ENCODE results near the gene METTL21C. TPM values are rescaled to one million over a fixed set of nuclear protein-coding genes. Genes with fewer than 3 reads are reported as not detected.

Gene METTL21C
- polyA plus RNA-seq, 1 donor (not counting 4 experiments of a cell fraction or from before 2014, with no cell fraction given): not detected

DNA sequence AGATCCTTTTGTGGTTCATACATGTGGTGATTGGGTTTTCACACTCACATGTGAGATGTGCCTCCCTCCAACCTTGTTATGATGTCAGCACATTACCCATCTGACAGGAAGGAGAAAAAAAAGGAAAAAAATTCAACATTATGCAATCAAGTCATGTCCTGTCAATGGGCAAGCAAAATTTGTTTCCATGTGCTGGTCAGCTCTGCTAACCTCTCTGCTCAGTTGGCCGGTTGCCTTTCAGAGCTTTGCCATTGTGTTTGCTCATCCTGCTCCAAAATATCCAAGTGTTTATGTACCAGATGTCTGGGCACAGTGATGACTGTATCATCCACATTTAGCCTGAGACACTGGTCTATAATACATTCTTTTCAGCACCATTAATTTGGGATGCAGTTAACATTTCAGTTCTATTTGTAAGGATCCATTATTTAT is 27.0 kb upstream of the METTL21C start:
- Histone ChIP-seq H2AFZ (ENCODE audit: control insufficient read depth, low read length) (no peak overlapping the region), H3K4me3 (ENCODE audit: control insufficient read depth in 2 of 3, extremely low read depth in 1 of 3, insufficient read depth in 2 of 3, low read depth in 1 of 3, low read length in 3 of 3) (no peak overlapping the region), H3K4me1 (ENCODE audit: control insufficient read depth, extremely low read depth, insufficient read depth, low read length) (no peaks in the 10 kb centered on the region), H3K4me2 (ENCODE audit: control insufficient read depth, extremely low read depth, insufficient read depth, low read depth, low read length) (no peak overlapping the region), H3K9me1 (ENCODE audit: control insufficient read depth, extremely low read depth, insufficient read depth, low read length) (no peaks in the 10 kb centered on the region), H3K79me2 (ENCODE audit: control insufficient read depth, insufficient read depth, low read length) (no peaks in the 10 kb centered on the region), H3K27me3 (ENCODE audit: control insufficient read depth, extremely low read depth, insufficient read depth, low read length) (no peaks in the 10 kb centered on the region), H3K9ac (ENCODE audit: control insufficient read depth, extremely low read depth, insufficient read depth, low read length) (no peak overlapping the region), H3K27ac (ENCODE audit: control insufficient read depth, insufficient read depth, low read length) (no peak overlapping the region), H3K9me3 (ENCODE audit: control insufficient read depth, low read depth, low read length) (no peaks in the 10 kb centered on the region), H3K36me3 (ENCODE audit: control insufficient read depth in 2 of 2, extremely low read depth in 1 of 2, insufficient read depth in 2 of 2, low read length in 2 of 2) (no peaks in the 10 kb centered on the region), H4K20me1 (ENCODE audit: control insufficient read depth, extremely low read depth, insufficient read depth, low read length) (no peaks in the 10 kb centered on the region)
- dilution Hi-C loops (cut with MboI; ENCODE audit: extremely low pct_ligation_motif_present, low sequenced_read_pairs): no loop called here
- DNase-seq (ENCODE audit: low read depth, low spot score) (no peak), FAIRE-seq (no peak)
- TF ChIP-seq, protein P1, sequence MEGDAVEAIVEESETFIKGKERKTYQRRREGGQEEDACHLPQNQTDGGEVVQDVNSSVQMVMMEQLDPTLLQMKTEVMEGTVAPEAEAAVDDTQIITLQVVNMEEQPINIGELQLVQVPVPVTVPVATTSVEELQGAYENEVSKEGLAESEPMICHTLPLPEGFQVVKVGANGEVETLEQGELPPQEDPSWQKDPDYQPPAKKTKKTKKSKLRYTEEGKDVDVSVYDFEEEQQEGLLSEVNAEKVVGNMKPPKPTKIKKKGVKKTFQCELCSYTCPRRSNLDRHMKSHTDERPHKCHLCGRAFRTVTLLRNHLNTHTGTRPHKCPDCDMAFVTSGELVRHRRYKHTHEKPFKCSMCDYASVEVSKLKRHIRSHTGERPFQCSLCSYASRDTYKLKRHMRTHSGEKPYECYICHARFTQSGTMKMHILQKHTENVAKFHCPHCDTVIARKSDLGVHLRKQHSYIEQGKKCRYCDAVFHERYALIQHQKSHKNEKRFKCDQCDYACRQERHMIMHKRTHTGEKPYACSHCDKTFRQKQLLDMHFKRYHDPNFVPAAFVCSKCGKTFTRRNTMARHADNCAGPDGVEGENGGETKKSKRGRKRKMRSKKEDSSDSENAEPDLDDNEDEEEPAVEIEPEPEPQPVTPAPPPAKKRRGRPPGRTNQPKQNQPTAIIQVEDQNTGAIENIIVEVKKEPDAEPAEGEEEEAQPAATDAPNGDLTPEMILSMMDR (optimal IDR thresholded peaks at IDR 0.05 in 1 of 3, IDR thresholded peaks at IDR 0.05 in 1 of 3, conservative IDR thresholded peaks at IDR 0.05 in 1 of 3; ENCODE audit: extremely low read depth in 1 of 3, insufficient read depth in 2 of 3, low read length in 3 of 3): no peak
- no peak for TF ChIP-seq EZH2 (IDR thresholded peaks at IDR 0.05; ENCODE audit: low read length)

DNA sequence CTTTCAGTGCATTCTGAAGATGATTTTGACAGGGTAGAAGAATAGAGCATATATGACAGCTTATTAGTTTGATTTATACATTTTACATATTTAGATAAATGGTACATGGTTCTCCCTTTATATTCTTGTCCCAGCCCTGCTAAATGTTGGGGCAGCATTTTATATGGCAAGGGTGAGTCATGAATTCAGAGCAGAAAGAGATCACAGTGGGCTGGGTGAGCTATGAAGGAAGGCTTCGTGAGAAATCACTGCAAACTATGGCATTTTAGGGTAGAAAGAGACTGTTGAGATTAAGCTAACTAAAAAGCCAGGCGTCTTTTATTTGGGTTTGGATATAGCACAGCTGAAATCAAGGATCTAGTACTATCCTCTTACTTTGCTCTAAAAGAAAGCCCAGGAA is 23.9 kb upstream of the METTL21C start:
- Histone ChIP-seq H3K4me2 (ENCODE audit: control insufficient read depth, extremely low read depth, insufficient read depth, low read depth, low read length) (no peak overlapping the region), H3K4me1 (ENCODE audit: control insufficient read depth, extremely low read depth, insufficient read depth, low read length) (no peaks in the 10 kb centered on the region), H3K27ac (ENCODE audit: control insufficient read depth, insufficient read depth, low read length) (no peak overlapping the region), H3K4me3 (ENCODE audit: control insufficient read depth in 2 of 3, extremely low read depth in 1 of 3, insufficient read depth in 2 of 3, low read depth in 1 of 3, low read length in 3 of 3) (no peak overlapping the region), H4K20me1 (ENCODE audit: control insufficient read depth, extremely low read depth, insufficient read depth, low read length) (no peaks in the 10 kb centered on the region), H2AFZ (ENCODE audit: control insufficient read depth, low read length) (no peak overlapping the region), H3K9me1 (ENCODE audit: control insufficient read depth, extremely low read depth, insufficient read depth, low read length) (no peaks in the 10 kb centered on the region), H3K79me2 (ENCODE audit: control insufficient read depth, insufficient read depth, low read length) (no peaks in the 10 kb centered on the region), H3K9me3 (ENCODE audit: control insufficient read depth, low read depth, low read length) (no peaks in the 10 kb centered on the region), H3K36me3 (ENCODE audit: control insufficient read depth in 2 of 2, extremely low read depth in 1 of 2, insufficient read depth in 2 of 2, low read length in 2 of 2) (no peaks in the 10 kb centered on the region), H3K9ac (ENCODE audit: control insufficient read depth, extremely low read depth, insufficient read depth, low read length) (no peak overlapping the region), H3K27me3 (ENCODE audit: control insufficient read depth, extremely low read depth, insufficient read depth, low read length) (no peaks in the 10 kb centered on the region)
- no peak for FAIRE-seq
- DNase-seq (ENCODE audit: low read depth, low spot score): no peak
- TF ChIP-seq, protein P1 (optimal IDR thresholded peaks at IDR 0.05 in 1 of 3, IDR thresholded peaks at IDR 0.05 in 1 of 3, conservative IDR thresholded peaks at IDR 0.05 in 1 of 3; ENCODE audit: extremely low read depth in 1 of 3, insufficient read depth in 2 of 3, low read length in 3 of 3): no peak
- no peak for TF ChIP-seq EZH2 (IDR thresholded peaks at IDR 0.05; ENCODE audit: low read length)
- dilution Hi-C loops (cut with MboI; ENCODE audit: extremely low pct_ligation_motif_present, low sequenced_read_pairs): no loop called here

Data from keratinocyte (primary cell).